GF-D8 (cell line): ENCODE data around the gene HSPA8.

Source experiments
- DNase-seq: peaks from one replicate; lab custom pipeline; 2025; lab: John Stamatoyannopoulos, UW

HSPA8 gene

GRCh38 chr11:123047266-123047946 lies 14.5 kb downstream of the HSPA8 start:
- no peak for DNase-seq

DNA sequence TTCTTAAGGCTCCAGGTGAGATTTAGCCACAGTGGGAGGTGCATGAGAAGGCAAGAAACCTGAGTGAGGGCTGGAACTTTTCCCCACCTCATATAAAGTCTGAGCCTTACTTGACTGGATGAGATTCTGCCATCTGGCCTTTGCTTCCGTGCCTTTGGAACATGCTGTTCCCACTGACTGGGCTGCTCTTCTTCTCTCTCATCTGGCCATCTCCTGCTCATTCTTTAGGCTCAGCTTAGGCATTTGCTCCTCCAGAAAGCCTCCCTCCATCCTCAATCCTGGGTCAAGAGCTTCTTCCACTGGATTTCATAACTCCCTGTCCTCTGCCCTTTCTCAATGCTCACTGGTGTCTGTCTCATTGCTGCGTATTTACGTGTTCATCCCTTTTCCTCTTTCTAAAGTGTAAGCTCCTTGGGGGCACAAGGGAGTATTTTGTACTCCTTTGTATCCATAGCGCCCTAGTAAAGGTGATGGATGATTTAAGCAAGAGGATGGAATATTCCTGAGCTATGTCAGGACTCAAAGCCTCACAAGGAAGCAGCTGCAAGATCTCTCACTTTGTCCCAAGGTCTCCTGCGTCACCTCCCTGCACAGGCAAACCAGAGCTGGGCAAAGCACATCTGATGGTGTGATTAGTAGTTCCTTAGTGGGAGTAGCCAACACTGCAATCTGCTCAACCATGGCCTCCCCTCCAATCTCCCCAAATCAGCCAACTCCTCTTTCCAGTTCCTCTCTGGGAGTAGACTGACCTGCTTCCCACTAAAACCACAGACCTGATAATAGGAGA lies 15.3 kb downstream of the HSPA8 start:
- no peak for DNase-seq

- no peak for DNase-seq
Measured at GRCh38 chr11:123045101-123045500, 16.8 kb downstream of the HSPA8 start.

DNA sequence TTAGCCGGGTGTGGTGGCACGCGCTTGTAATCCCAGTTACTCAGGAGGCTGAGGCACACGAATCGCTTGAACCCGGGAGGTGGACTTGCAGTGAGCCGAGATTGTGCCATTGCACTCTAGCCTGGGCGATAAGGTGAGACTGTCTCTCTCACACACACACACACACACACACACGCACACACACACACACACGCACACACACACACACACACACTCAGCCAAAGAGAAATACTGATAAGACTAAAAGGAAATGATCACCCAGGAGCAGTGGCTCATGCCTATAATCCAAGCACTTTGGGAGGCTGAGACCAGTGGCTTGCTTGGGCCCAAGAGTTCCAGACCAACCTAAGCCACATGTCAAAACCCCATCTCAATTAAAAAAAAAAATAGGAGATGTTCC lies 20.8 kb downstream of the HSPA8 start:
- no peak for DNase-seq

DNA sequence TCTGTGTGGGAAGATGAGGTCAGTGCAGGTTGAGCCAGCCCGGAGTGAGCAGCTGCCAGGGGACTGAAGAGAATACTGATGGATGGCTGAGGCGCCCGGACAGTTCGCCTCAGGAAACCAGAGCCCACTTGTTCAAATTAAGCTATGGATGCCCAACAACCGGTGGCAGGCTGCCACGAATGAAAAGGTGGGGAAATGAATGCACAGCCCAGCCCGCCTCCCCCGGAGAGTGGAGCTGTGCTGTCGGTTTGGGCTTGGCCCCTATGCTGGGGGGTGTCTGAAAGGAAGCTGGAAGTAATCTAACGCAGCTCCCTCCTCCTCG lies 21.9 kb downstream of the HSPA8 start:
- no peak for DNase-seq

GRCh38 chr11:123035831-123036230 lies 26.1 kb downstream of the HSPA8 start:
- DNase-seq, result no peak

GRCh38 chr11:123034597-123034996 lies 27.3 kb downstream of the HSPA8 start:
- DNase-seq, result peak; percentile 48

DNA sequence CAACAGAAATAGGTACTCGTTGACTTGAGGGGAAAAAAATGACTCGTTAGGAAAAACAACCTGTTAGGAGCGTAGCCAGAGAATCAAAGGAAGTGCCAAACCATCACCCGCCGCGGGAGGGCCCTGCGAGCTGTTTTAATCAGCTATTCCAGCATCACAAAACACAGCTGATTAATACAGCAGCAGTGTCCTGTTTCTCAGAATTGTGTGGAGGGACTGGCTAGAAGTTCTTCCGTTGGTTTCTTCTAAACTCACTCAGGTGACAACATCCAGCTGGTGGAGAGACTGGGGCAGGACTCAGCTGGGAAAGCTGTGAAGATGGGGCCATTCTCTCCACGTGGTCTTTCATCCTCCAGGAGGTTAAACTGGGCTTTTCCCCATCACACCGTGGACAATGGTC lies 28.0 kb downstream of the HSPA8 start:
- no peak for DNase-seq

DNA sequence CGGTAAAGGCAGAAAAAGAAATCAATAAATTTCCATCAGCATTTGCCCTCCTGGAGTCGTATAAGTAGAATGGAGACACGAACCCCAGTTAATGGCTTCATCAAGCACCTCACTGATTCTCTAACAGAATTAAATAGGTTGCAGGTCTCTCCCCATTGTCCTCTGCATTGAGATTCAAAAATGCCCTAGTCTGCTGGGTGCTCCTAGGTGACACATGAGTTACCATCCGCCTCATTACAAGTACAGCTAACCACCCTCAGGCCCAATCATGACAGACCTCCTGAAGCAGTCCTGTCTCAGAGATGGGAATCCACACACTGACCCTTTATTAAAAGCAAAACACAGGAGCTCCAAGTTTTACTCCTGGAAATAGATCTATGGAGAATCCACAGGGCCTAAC lies 31.4 kb downstream of the HSPA8 start:
- no peak for DNase-seq

GRCh38 chr11:123020968-123021367 lies 41.0 kb downstream of the HSPA8 start:
- peak; percentile 84 for DNase-seq

- DNase-seq, result no peak
Measured at GRCh38 chr11:123018702-123019101, 43.2 kb downstream of the HSPA8 start.

- no peak for DNase-seq
Measured at GRCh38 chr11:123011510-123011909, 50.4 kb downstream of the HSPA8 start.
